Upper lobe of right lung (tissue), 1 donor: ENCODE results near the gene HTRA1. TPM values are rescaled to one million over a fixed set of nuclear protein-coding genes. Genes with fewer than 3 reads are reported as not detected.
A peak's percentile ranks its signal among the peaks of the same experiment; 100 is the strongest.

ENCODE experiments used
- ATAC-seq: fragments of 200-7000 bp; cut with Tn5 transposase; one replicate; pipeline ENCODE4 v1.9.1; 2020; ENCODE audit warnings: mild to moderate bottlenecking, moderate library complexity
- DNase-seq: peaks from one replicate; pipeline ENCODE4 v3.0.0-alpha.2; 2020
- H3K27ac ChIP-seq: fragments of 200-600 bp; one replicate; pipeline ENCODE4 v1.8.0; 2022
- H3K27me3 ChIP-seq: fragments of 200-600 bp; one replicate; pipeline ENCODE4 v1.8.0; 2022; ENCODE audit warnings: mild to moderate bottlenecking
- H3K36me3 ChIP-seq: fragments of 200-600 bp; one replicate; pipeline ENCODE4 v1.8.0; 2022
- H3K4me1 ChIP-seq: fragments of 200-600 bp; one replicate; pipeline ENCODE4 v1.8.0; 2022
- H3K4me3 ChIP-seq: fragments of 200-600 bp; one replicate; pipeline ENCODE4 v1.8.0; 2022; ENCODE audit warnings: mild to moderate bottlenecking
- H3K9me3 ChIP-seq: fragments of 200-600 bp; one replicate; pipeline ENCODE4 v1.8.0; 2022
- intact Hi-C: fragments of 100-400 bp; cut with DNase I; formaldehyde crosslinking; loops from one replicate; pipeline ENCODE4 v1.11.0; 2022
- total RNA-seq: library from RNA; stranded (reverse); fragmentation: NEBNext Ultra II Directional; extraction: Animal tissue kit (Norgen Biotek cat#: 25700); gene quantifications from one replicate; pipeline ENCODE4 v1.2.1, GENCODE V29; 2021
- TF ChIP-seq, protein P1 (sequence below): fragments of 200-600 bp; IDR thresholded peaks from one replicate; pipeline ENCODE4 v1.8.0; 2022; ENCODE audit warnings: antibody characterized with exemption
- donor health status: DM: no; HTN: yes; CAD: no; lungs with severe emphysema.

The HTRA1 gene
- total RNA-seq, 1 donor from 2014 or later, result 83.8 TPM

GRCh38 chr10:122487174-122487765, 25.9 kb downstream of the HTRA1 start:
- Histone ChIP-seq H3K4me3 (no peak overlapping the region), H3K4me1 (peaks cover 12% of the 10 kb centered on the region), H3K9me3 (no peaks in the 10 kb centered on the region), H3K27me3 (no peaks in the 10 kb centered on the region), H3K36me3 (peaks cover 9% of the 10 kb centered on the region), H3K27ac (no peak overlapping the region)
- DNase-seq (peak; percentile 33), ATAC-seq (no peak)
- TF ChIP-seq, protein P1, sequence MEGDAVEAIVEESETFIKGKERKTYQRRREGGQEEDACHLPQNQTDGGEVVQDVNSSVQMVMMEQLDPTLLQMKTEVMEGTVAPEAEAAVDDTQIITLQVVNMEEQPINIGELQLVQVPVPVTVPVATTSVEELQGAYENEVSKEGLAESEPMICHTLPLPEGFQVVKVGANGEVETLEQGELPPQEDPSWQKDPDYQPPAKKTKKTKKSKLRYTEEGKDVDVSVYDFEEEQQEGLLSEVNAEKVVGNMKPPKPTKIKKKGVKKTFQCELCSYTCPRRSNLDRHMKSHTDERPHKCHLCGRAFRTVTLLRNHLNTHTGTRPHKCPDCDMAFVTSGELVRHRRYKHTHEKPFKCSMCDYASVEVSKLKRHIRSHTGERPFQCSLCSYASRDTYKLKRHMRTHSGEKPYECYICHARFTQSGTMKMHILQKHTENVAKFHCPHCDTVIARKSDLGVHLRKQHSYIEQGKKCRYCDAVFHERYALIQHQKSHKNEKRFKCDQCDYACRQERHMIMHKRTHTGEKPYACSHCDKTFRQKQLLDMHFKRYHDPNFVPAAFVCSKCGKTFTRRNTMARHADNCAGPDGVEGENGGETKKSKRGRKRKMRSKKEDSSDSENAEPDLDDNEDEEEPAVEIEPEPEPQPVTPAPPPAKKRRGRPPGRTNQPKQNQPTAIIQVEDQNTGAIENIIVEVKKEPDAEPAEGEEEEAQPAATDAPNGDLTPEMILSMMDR, result no peak
- intact Hi-C loops, result no loop called here

- no peaks in the 10 kb centered on the region for H3K27me3 ChIP-seq
- no peak overlapping the region for H3K27ac ChIP-seq
- H3K4me1 ChIP-seq, result peaks cover 15% of the 10 kb centered on the region
- peaks cover 9% of the 10 kb centered on the region for H3K36me3 ChIP-seq
- no peaks in the 10 kb centered on the region for H3K9me3 ChIP-seq
- intact Hi-C loops, result no loop called here
- DNase-seq, result no peak
- ATAC-seq, result no peak
- H3K4me3 ChIP-seq, result no peak overlapping the region
- TF ChIP-seq, protein P1, result no peak
Observed at GRCh38 chr10:122490268-122490667, 28.9 kb downstream of the HTRA1 start.

- Histone ChIP-seq H3K27me3 (no peaks in the 10 kb centered on the region), H3K4me1 (peaks cover 13% of the 10 kb centered on the region), H3K9me3 (no peaks in the 10 kb centered on the region), H3K4me3 (no peak overlapping the region), H3K36me3 (peaks cover 9% of the 10 kb centered on the region), H3K27ac (no peak overlapping the region)
- ATAC-seq (no peak), DNase-seq (peak; percentile 63)
- intact Hi-C loops, result no loop called here
- TF ChIP-seq, protein P1, result no peak
Observed at GRCh38 chr10:122490786-122491680, 29.7 kb downstream of the HTRA1 start.

- no peak overlapping the region for H3K4me3 ChIP-seq
- H3K4me1 ChIP-seq, result peaks cover 12% of the 10 kb centered on the region
- TF ChIP-seq, protein P1, result no peak
- intact Hi-C loops, result no loop called here
- no peak overlapping the region for H3K27ac ChIP-seq
- H3K27me3 ChIP-seq, result no peaks in the 10 kb centered on the region
- peak; percentile 23 for DNase-seq
- peaks cover 9% of the 10 kb centered on the region for H3K36me3 ChIP-seq
- no peak for ATAC-seq
- H3K9me3 ChIP-seq, result no peaks in the 10 kb centered on the region
Observed at GRCh38 chr10:122492006-122492405, 30.7 kb downstream of the HTRA1 start.

DNA sequence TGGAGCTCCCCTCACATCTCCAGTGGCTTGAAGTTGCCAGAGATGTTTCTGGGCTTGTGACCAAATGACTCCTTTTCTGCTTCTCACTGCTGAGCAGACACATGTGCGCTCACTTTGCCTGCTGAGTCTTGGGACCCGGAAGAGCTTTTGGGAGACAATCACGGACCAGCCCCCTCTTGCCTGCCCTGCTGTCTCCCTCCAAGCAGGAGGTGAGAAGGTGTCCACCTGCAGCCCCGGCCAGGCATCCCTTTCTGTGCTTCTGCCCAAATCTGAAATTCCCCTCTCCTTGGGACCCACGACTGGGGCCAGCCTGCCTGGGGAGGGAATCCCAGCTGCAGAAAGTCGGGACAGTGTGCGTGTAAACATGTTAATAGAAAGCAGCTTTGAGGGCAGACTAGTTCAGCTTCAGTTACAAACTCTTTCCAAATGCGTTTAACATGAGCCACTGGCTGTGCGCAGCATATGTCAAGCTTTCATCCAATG, 31.7 kb downstream of the HTRA1 start:
- Histone ChIP-seq H3K4me1 (peaks cover 12% of the 10 kb centered on the region), H3K27ac (no peak overlapping the region), H3K27me3 (no peaks in the 10 kb centered on the region), H3K4me3 (no peak overlapping the region), H3K9me3 (no peaks in the 10 kb centered on the region), H3K36me3 (peaks cover 9% of the 10 kb centered on the region)
- intact Hi-C loops, result no loop called here
- TF ChIP-seq, protein P1, result no peak
- ATAC-seq, result no peak
- DNase-seq, result peak; percentile 48
